Ascending aorta (tissue), 2 donors: ENCODE results near the gene SLC2A4RG. TPM values are rescaled to one million over a fixed set of nuclear protein-coding genes. Genes with fewer than 3 reads are reported as not detected.

ENCODE experiments used
- DNase-seq, 2 donors: peaks; one replicate each; pipeline ENCODE4 v3.0.0-alpha.2; 2019; ENCODE audit warnings: low spot score in 2 of 2
- H3K27ac ChIP-seq, 2 donors: fragments of 200-600 bp; sonication (generic); one replicate each; pipeline ENCODE4 v1.5.1; 2016 to 2017; ENCODE audit warnings: mild to moderate bottlenecking in 1 of 2
- H3K27me3 ChIP-seq: fragments of 200-600 bp; sonication (generic); one replicate; pipeline ENCODE4 v1.5.1; 2017
- H3K36me3 ChIP-seq, 2 donors: fragments of 200-600 bp; sonication (generic); one replicate each; pipeline ENCODE4 v1.5.1; 2016
- H3K4me1 ChIP-seq, 2 donors: fragments of 200-600 bp; sonication (generic); one replicate each; pipeline ENCODE4 v1.5.1; 2016 to 2017; ENCODE audit warnings: mild to moderate bottlenecking in 1 of 2
- H3K4me3 ChIP-seq, 2 donors: fragments of 200-600 bp; sonication (generic); one replicate each; pipeline ENCODE4 v1.5.1; 2016 to 2017; ENCODE audit warnings: mild to moderate bottlenecking in 1 of 2
- H3K9me3 ChIP-seq, 2 donors: fragments of 200-600 bp; sonication (generic); one replicate each; pipeline ENCODE4 v1.5.1; 2016
- intact Hi-C: fragments of 100-400 bp; cut with DNase I; formaldehyde crosslinking; loops from one replicate; pipeline ENCODE4 v1.15.1; 2023
- total RNA-seq: library from RNA; depleted of rRNA; stranded (reverse); fragments of >200 nt; gene quantifications from one replicate; pipeline ENCODE4 v1.1.0, GENCODE V29; 2016
- TF ChIP-seq, protein P1 (sequence below), 3 experiments: fragments of 200-600 bp in 2 of 3; fragments of 450-650 bp in 1 of 3; sonication (generic) in 2 of 3; IDR thresholded peaks; one replicate each; pipeline ENCODE4 v1.5.1; 2016 to 2019; ENCODE audit warnings: antibody characterized with exemption in 3 of 3, mild to moderate bottlenecking in 1 of 3, moderate library complexity in 1 of 3

Gene SLC2A4RG
- total RNA-seq, 1 donor from 2014 or later = 114 TPM

GRCh38 chr20:63692436-63693082 lies 47.0 kb upstream of the SLC2A4RG start:
- no peak for DNase-seq
- intact Hi-C loops = no loop called here
- Histone ChIP-seq H3K36me3 (peaks cover 9 to 29% of the 10 kb centered on the region in 2 donors), H3K27me3 (no peaks in the 10 kb centered on the region), H3K9me3 (no peaks in the 10 kb centered on the region), H3K4me3 (no peak overlapping the region), H3K4me1 (peaks cover under 1 to 8% of the 10 kb centered on the region in 2 donors), H3K27ac (no peak overlapping the region)
- TF ChIP-seq, protein P1, sequence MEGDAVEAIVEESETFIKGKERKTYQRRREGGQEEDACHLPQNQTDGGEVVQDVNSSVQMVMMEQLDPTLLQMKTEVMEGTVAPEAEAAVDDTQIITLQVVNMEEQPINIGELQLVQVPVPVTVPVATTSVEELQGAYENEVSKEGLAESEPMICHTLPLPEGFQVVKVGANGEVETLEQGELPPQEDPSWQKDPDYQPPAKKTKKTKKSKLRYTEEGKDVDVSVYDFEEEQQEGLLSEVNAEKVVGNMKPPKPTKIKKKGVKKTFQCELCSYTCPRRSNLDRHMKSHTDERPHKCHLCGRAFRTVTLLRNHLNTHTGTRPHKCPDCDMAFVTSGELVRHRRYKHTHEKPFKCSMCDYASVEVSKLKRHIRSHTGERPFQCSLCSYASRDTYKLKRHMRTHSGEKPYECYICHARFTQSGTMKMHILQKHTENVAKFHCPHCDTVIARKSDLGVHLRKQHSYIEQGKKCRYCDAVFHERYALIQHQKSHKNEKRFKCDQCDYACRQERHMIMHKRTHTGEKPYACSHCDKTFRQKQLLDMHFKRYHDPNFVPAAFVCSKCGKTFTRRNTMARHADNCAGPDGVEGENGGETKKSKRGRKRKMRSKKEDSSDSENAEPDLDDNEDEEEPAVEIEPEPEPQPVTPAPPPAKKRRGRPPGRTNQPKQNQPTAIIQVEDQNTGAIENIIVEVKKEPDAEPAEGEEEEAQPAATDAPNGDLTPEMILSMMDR (IDR thresholded peaks at IDR 0.05) = no peak

DNA sequence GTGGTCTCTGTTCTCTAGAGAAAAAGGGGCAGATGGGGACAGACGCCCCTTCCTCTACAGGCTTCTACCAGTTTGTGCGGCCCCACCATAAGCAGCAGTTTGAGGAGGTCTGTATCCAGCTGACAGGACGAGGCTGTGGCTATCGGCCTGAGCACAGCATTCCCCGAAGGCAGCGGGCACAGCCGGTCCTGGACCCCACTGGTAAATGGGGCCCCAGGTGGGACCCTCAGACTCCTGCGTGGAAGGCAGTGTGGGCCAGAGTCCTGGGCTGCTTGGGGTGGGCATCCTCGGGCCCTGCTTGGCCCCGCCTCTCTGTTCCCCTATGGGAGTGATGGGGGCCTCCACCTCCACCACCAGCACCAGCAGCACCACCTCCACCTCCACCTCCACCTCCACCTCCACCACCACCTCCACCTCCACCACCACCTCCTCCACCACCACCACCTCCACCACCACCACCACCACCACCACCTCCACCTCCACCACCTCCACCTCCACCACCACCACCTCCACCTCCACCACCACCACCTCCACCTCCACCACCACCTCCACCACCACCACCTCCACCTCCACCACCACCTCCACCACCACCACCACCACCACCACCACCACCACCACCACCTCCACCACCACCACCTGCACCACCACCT lies 46.4 kb upstream of the SLC2A4RG start:
- TF ChIP-seq, protein P1 (IDR thresholded peaks at IDR 0.05) = no peak
- peaks cover 0 to 8% of the 10 kb centered on the region in 2 donors for H3K4me1 ChIP-seq
- no peak overlapping the region for H3K27ac ChIP-seq
- no peaks in the 10 kb centered on the region for H3K9me3 ChIP-seq
- peaks cover 9 to 29% of the 10 kb centered on the region in 2 donors for H3K36me3 ChIP-seq
- H3K27me3 ChIP-seq = no peaks in the 10 kb centered on the region
- no peak overlapping the region for H3K4me3 ChIP-seq
- intact Hi-C loops = no loop called here
- no peak for DNase-seq

DNA sequence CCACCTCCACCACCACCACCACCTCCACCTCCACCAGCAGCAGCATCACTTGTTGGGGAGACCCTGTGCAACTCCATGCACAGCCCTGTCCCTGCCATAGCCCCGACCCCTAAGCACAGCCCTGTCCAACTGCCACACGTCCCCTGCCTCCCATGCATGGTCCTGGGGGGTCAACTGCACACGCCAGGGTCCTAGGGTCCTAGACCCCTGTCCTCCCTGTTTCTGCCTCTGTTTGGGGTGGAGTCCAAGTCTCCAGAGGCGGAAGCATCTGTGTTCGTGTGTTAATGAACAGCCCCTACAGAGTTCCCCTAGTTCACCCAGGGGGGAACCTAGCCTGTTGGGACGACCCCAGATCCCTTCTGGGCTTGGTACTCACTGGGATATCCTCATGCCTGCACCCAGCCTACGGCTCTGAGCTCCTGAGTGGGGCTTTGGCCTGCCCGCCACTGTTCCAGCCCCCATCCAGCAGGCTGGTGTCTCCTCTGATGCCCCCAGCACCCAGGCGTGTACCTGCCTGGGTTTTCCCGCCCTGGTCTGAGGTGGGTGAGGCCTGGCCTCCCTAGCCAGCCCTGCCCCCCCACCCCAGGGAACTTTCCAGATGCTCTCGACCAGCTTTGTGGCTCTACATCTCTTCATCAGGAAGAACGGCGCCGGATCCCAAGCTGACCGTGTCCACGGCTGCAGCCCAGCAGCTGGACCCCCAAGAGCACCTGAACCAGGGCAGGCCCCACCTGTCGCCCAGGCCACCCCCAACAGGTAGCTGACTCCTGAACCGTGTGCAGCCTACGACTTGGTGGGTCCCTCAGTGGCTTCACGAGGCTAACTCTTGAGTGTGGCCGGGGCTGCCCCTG lies 45.6 kb upstream of the SLC2A4RG start:
- intact Hi-C loops = no loop called here
- TF ChIP-seq, protein P1 (IDR thresholded peaks at IDR 0.05) = no peak

GRCh38 chr20:63694584-63695423 lies 44.8 kb upstream of the SLC2A4RG start:
- DNase-seq = no peak
- Histone ChIP-seq H3K9me3 (no peaks in the 10 kb centered on the region), H3K36me3 (peaks cover 9 to 31% of the 10 kb centered on the region in 2 donors), H3K27ac (no peak overlapping the region), H3K4me1 (peaks cover 16 to 18% of the 10 kb centered on the region in 2 donors), H3K4me3 (no peak overlapping the region), H3K27me3 (no peaks in the 10 kb centered on the region)
- TF ChIP-seq, protein P1 (IDR thresholded peaks at IDR 0.05) = no peak
- intact Hi-C loops = loop anchor here (5.0 kb wide), 1 partner anchor 33 kb away; no protein-coding TSS in a partner anchor

More for the DNA sequence above, 45.6 kb upstream of the SLC2A4RG start:
- H3K36me3 ChIP-seq = peaks cover 9 to 29% of the 10 kb centered on the region in 2 donors
- H3K9me3 ChIP-seq = no peaks in the 10 kb centered on the region
- H3K4me1 ChIP-seq = peaks cover 7 to 15% of the 10 kb centered on the region in 2 donors
- no peak overlapping the region for H3K4me3 ChIP-seq
- no peak overlapping the region for H3K27ac ChIP-seq
- H3K27me3 ChIP-seq = no peaks in the 10 kb centered on the region
- DNase-seq = no peak
